OCI-LY3 (cell line): ENCODE results near the gene AXIN2.

ENCODE experiments used
- H2AFZ ChIP-seq: fragments of 200-600, 300-600 bp; shearing (Covaris generic); 2 replicates; pipeline ENCODE4 v1.6.0; 2014; ENCODE audit warnings: antibody characterized with exemption, low read depth, low read length
- H3K27ac ChIP-seq: fragments of 200-600, 300-600 bp; sonication (generic); 2 replicates; pipeline ENCODE4 v1.5.1; 2014; ENCODE audit warnings: mild to moderate bottlenecking, low read length, moderate library complexity, mixed read lengths
- H3K27me3 ChIP-seq: fragments of 200-600, 300-600 bp; sonication (generic); 2 replicates; pipeline ENCODE4 v1.6.1; 2014; ENCODE audit warnings: low read depth, low read length, mixed read lengths
- H3K36me3 ChIP-seq: fragments of 200-600, 300-600 bp; sonication (generic); replicated peaks from 2 replicates; pipeline ENCODE3; 2014; ENCODE audit warnings: low read depth, low read length, mixed read lengths
- H3K4me1 ChIP-seq: fragments of 300-600, 200-600 bp; sonication (generic); 2 replicates; pipeline ENCODE4 v1.6.1; 2014; ENCODE audit warnings: low read length, mixed read lengths
- H3K4me2 ChIP-seq: fragments of 200-600, 300-600 bp; sonication (generic); 2 replicates; pipeline ENCODE4 v1.6.1; 2014; ENCODE audit warnings: low read length, mixed read lengths
- H3K4me3 ChIP-seq: fragments of 300-600, 200-600 bp; sonication (generic); 2 replicates; pipeline ENCODE4 v1.5.1; 2014; ENCODE audit warnings: antibody characterized with exemption, mild to moderate bottlenecking, low read length, moderate library complexity
- H3K79me2 ChIP-seq: fragments of 300-600, 200-600 bp; shearing (Covaris generic); 2 replicates; pipeline ENCODE4 v1.6.1; 2014; ENCODE audit warnings: mild to moderate bottlenecking, low read length, mixed read lengths
- H3K9ac ChIP-seq: fragments of 300-600, 200-600 bp; shearing (Covaris generic); 2 replicates; pipeline ENCODE4 v1.6.0; 2014; ENCODE audit warnings: mild to moderate bottlenecking, low read length, moderate library complexity
- H3K9me3 ChIP-seq: fragments of 200-600, 300-600 bp; shearing (Covaris generic); 2 replicates; pipeline ENCODE4 v1.6.1; 2014; ENCODE audit warnings: low read length, mixed read lengths; ENCODE audit not compliant: insufficient read depth
- H4K20me1 ChIP-seq: fragments of 200-600, 300-600 bp; sonication (generic); 2 replicates; pipeline ENCODE4 v1.6.1; 2016; ENCODE audit warnings: low read length, mixed read lengths; ENCODE audit not compliant: insufficient read depth
- CTCF ChIP-seq: fragments of 200-600, 300-600 bp; sonication (generic); IDR thresholded peaks from 2 replicates; pipeline ENCODE4 v1.5.1; 2014; ENCODE audit warnings: antibody characterized with exemption, low read length, low read depth
- EZH2phosphoT487 ChIP-seq: fragments of 200-600 bp; shearing (Covaris generic); IDR thresholded peaks from 2 replicates; pipeline ENCODE4 v1.6.1; 2018; ENCODE audit warnings: antibody characterized with exemption, mixed run types, low read depth

Gene AXIN2

GRCh38 chr17:65586899-65587298, 25.5 kb upstream of the AXIN2 start:
- Histone ChIP-seq H4K20me1 (no peaks in the 10 kb centered on the region), H3K9ac (no peak overlapping the region), H3K79me2 (no peaks in the 10 kb centered on the region), H3K4me2 (no peak overlapping the region), H3K27me3 (no peaks in the 10 kb centered on the region), H3K4me1 (no peaks in the 10 kb centered on the region), H3K27ac (no peak overlapping the region), H2AFZ (no peak overlapping the region), H3K9me3 (no peaks in the 10 kb centered on the region), H3K36me3 (no peaks in the 10 kb centered on the region), H3K4me3 (no peak overlapping the region)
- no peak for TF ChIP-seq EZH2phosphoT487
- no peak for TF ChIP-seq CTCF

- Histone ChIP-seq H3K9ac (no peak overlapping the region), H3K4me2 (no peak overlapping the region), H3K36me3 (no peaks in the 10 kb centered on the region), H3K9me3 (no peaks in the 10 kb centered on the region), H4K20me1 (no peaks in the 10 kb centered on the region), H3K4me3 (no peak overlapping the region), H3K4me1 (no peaks in the 10 kb centered on the region), H3K27ac (no peak overlapping the region), H2AFZ (no peak overlapping the region), H3K79me2 (no peaks in the 10 kb centered on the region), H3K27me3 (no peaks in the 10 kb centered on the region)
- TF ChIP-seq CTCF: no peak
- no peak for TF ChIP-seq EZH2phosphoT487
These were observed 23.4 kb upstream of the AXIN2 start for GRCh38 chr17:65584604-65585521.

- Histone ChIP-seq H3K27me3 (no peaks in the 10 kb centered on the region), H3K79me2 (no peaks in the 10 kb centered on the region), H3K9me3 (no peaks in the 10 kb centered on the region), H3K4me1 (no peaks in the 10 kb centered on the region), H2AFZ (no peak overlapping the region), H3K4me2 (no peak overlapping the region), H3K27ac (no peak overlapping the region), H4K20me1 (no peaks in the 10 kb centered on the region), H3K36me3 (no peaks in the 10 kb centered on the region), H3K9ac (no peak overlapping the region), H3K4me3 (no peak overlapping the region)
- no peak for TF ChIP-seq EZH2phosphoT487
- TF ChIP-seq CTCF: no peak
These were observed 22.6 kb upstream of the AXIN2 start for GRCh38 chr17:65583921-65584603.

- Histone ChIP-seq H3K79me2 (no peaks in the 10 kb centered on the region), H3K4me1 (no peaks in the 10 kb centered on the region), H3K9me3 (no peaks in the 10 kb centered on the region), H2AFZ (no peak overlapping the region), H3K36me3 (no peaks in the 10 kb centered on the region), H3K9ac (no peak overlapping the region), H4K20me1 (no peaks in the 10 kb centered on the region), H3K4me2 (no peak overlapping the region), H3K27me3 (no peaks in the 10 kb centered on the region), H3K27ac (no peak overlapping the region), H3K4me3 (no peak overlapping the region)
- TF ChIP-seq EZH2phosphoT487: no peak
These were observed 15.5 kb upstream of the AXIN2 start for GRCh38 chr17:65576939-65577338.
